Uterus (tissue), 2 donors: ENCODE measurements around the gene DISP1.

Source experiments
- POLR2A ChIP-seq, 2 donors: fragments of 450-650 bp; IDR thresholded peaks; one replicate each; pipeline ENCODE4 v1.6.1; 2016; ENCODE audit warnings: antibody characterized with exemption in 2 of 2, mild to moderate bottlenecking in 1 of 2, moderate library complexity in 1 of 2
- TF ChIP-seq, protein P1 (sequence below), 4 experiments: fragments of 200-600 bp in 2 of 4; fragments of 450-650 bp in 2 of 4; sonication (generic) in 2 of 4; IDR thresholded peaks; one replicate each; pipeline ENCODE4 v1.5.1; 2016 to 2019; ENCODE audit warnings: antibody characterized with exemption in 4 of 4, mild to moderate bottlenecking in 2 of 4, moderate library complexity in 1 of 4

DNA sequence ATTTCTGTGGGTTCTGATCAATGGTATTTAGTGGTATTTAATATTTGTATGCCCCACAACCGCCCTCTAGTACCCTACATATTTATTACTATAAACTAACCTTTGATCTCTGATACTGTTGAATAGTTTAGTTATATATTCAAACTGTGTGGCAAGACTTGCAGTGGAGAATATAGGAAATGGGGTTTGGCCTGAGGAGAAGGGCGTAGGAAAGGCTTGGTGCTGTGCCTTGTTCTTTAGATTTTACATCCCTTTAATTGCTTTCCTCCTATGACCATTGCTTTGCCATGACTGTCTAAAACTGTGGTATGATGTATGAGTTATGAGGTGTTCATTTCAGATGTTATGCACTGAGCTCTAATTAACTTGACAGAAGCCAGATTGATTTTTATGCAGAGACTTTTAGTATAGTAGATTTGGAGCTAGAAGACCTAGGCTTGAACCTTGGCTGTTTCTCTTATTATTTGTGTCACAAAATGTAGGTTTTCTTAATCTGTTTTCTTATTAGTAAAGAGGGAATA, 18.6 kb downstream of the DISP1 start:
- TF ChIP-seq, protein P1, sequence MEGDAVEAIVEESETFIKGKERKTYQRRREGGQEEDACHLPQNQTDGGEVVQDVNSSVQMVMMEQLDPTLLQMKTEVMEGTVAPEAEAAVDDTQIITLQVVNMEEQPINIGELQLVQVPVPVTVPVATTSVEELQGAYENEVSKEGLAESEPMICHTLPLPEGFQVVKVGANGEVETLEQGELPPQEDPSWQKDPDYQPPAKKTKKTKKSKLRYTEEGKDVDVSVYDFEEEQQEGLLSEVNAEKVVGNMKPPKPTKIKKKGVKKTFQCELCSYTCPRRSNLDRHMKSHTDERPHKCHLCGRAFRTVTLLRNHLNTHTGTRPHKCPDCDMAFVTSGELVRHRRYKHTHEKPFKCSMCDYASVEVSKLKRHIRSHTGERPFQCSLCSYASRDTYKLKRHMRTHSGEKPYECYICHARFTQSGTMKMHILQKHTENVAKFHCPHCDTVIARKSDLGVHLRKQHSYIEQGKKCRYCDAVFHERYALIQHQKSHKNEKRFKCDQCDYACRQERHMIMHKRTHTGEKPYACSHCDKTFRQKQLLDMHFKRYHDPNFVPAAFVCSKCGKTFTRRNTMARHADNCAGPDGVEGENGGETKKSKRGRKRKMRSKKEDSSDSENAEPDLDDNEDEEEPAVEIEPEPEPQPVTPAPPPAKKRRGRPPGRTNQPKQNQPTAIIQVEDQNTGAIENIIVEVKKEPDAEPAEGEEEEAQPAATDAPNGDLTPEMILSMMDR (IDR thresholded peaks at IDR 0.05) = no peak
- TF ChIP-seq POLR2A (IDR thresholded peaks at IDR 0.05) = no peak
